HCT116 (cell line): Measurements from ENCODE around the gene ADGRF5. TPM values are rescaled to one million over a fixed set of nuclear protein-coding genes. Genes with fewer than 3 reads are reported as not detected.

Source experiments
- ATAC-seq: fragments of 200-7000 bp; cut with Tn5 transposase; 2 replicates; pipeline ENCODE4 v1.9.1; 2020; ENCODE audit warnings: mild to moderate bottlenecking, moderate library complexity
- BruUV-seq: library from RNA; stranded (reverse); fragments of 400-500 nt; replicated peaks from 2 replicates; lab custom pipeline; 2021; lab: Mats Ljungman, UMichigan
- CTCF ChIA-PET: fragments of 300-600 bp; sonication (Branson Sonifier 250); formaldehyde crosslinking; loops from one replicate; lab custom pipeline; 2021; ENCODE audit warnings: antibody characterized with exemption; lab: Charles Lee
- POLR2A ChIA-PET: fragments of 300-600, 350-600 bp; sonication (Branson Sonifier 250); formaldehyde crosslinking; loops from one replicate; lab custom pipeline; 2021; ENCODE audit warnings: antibody characterized with exemption; lab: Charles Lee
- RAD21 ChIA-PET, 2 experiments: fragments of 300-600 bp; sonication (Branson Sonifier 250); formaldehyde crosslinking; loops; one replicate each; lab custom pipeline; 2023; ENCODE audit warnings: low total read pairs in 2 of 2; ENCODE audit not compliant: uncharacterized antibody in 2 of 2, unreplicated experiment in 2 of 2, low non-redundant PET in 1 of 2; lab: Charles Lee
- DNase-seq: peaks from one replicate; pipeline ENCODE4 v3.0.0-alpha.2; 2010; ENCODE audit warnings: low read depth, low spot score
- H2AFZ ChIP-seq: fragments of 200-600 bp; shearing (Covaris generic), sonication (generic); 2 replicates; pipeline ENCODE4 v1.6.1; 2017; ENCODE audit warnings: low read depth, mixed run types, mixed read lengths, antibody characterized with exemption, low read length; ENCODE audit not compliant: poor library complexity, severe bottlenecking
- H3K27ac ChIP-seq: 2 replicates; pipeline ENCODE4 v1.5.1; 2012; ENCODE audit warnings: low read depth, low read length
- H3K27me3 ChIP-seq: fragments of 200-600 bp; sonication (generic); 2 replicates; pipeline ENCODE4 v1.6.1; 2016; ENCODE audit warnings: mixed run types, low read length, mixed read lengths; ENCODE audit not compliant: insufficient read depth
- H3K36me3 ChIP-seq, 2 experiments: fragments of 200-500 bp in 1 of 2; fragments of 200-600 bp in 1 of 2; sonication (Bioruptor generic) in 1 of 2; sonication (generic) in 1 of 2; 2 replicates each; pipeline versions ENCODE4 v1.5.1 to v1.6.1; 2014 to 2016; ENCODE audit warnings: low read length in 2 of 2, inconsistent platforms in 1 of 2, mixed read lengths in 1 of 2, mixed run types in 1 of 2; ENCODE audit not compliant: insufficient read depth in 2 of 2, control insufficient read depth in 1 of 2
- H3K4me1 ChIP-seq, 2 experiments: fragments of 200-600 bp in 1 of 2; sonication (generic) in 1 of 2; 2 replicates each; pipeline versions ENCODE4 v1.5.1 to v1.6.1; 2012 to 2017; ENCODE audit warnings: low read length in 2 of 2, inconsistent platforms in 1 of 2, mild to moderate bottlenecking in 1 of 2, mixed read lengths in 1 of 2, mixed run types in 1 of 2, moderate library complexity in 1 of 2; ENCODE audit not compliant: insufficient read depth in 2 of 2, control insufficient read depth in 1 of 2
- H3K4me2 ChIP-seq: fragments of 200-600 bp; sonication (generic); 2 replicates; pipeline ENCODE4 v1.6.1; 2017; ENCODE audit warnings: mixed run types, low read length, mixed read lengths
- H3K4me3 ChIP-seq, 2 experiments: fragments of 200-600 bp in 1 of 2; sonication (generic) in 1 of 2; replicated peaks in 1 of 2; 2 replicates each; pipeline ENCODE4 v1.5.1; 2011 to 2016; ENCODE audit warnings: low read length in 2 of 2, control low read depth in 1 of 2, low read depth in 1 of 2, mild to moderate bottlenecking in 1 of 2, mixed read lengths in 1 of 2, mixed run types in 1 of 2
- H3K79me2 ChIP-seq: fragments of 200-600 bp; sonication (generic); 2 replicates; pipeline ENCODE4 v1.6.1; 2017; ENCODE audit warnings: mild to moderate bottlenecking, mixed run types, low read length, moderate library complexity, mixed read lengths; ENCODE audit not compliant: insufficient read depth
- H3K9ac ChIP-seq: fragments of 200-600 bp; sonication (generic); 2 replicates; pipeline ENCODE4 v1.6.1; 2016; ENCODE audit warnings: low read length, mixed read lengths
- H3K9me2 ChIP-seq: fragments of 200-600 bp; sonication (generic), shearing (Covaris generic); 2 replicates; pipeline ENCODE4 v1.6.1; 2017; ENCODE audit warnings: mixed run types, mild to moderate bottlenecking, moderate library complexity; ENCODE audit not compliant: insufficient read depth
- H3K9me3 ChIP-seq, 2 experiments: fragments of 200-500 bp in 1 of 2; fragments of 200-600 bp in 1 of 2; sonication (Bioruptor generic) in 1 of 2; sonication (generic) in 1 of 2; 2 replicates each; pipeline ENCODE4 v1.6.1; 2014 to 2017; ENCODE audit warnings: low read length in 2 of 2, mixed read lengths in 2 of 2, inconsistent platforms in 1 of 2, low read depth in 1 of 2, mild to moderate bottlenecking in 1 of 2, mixed run types in 1 of 2, moderate library complexity in 1 of 2; ENCODE audit not compliant: control insufficient read depth in 1 of 2, insufficient read depth in 1 of 2
- H4K20me1 ChIP-seq: fragments of 200-600 bp; sonication (generic), shearing (Covaris generic); 2 replicates; pipeline ENCODE4 v1.6.1; 2017; ENCODE audit warnings: mixed run types, mild to moderate bottlenecking, moderate library complexity; ENCODE audit not compliant: insufficient read depth
- ATF3 ChIP-seq: IDR thresholded peaks from 2 replicates; pipeline ENCODE4 v1.6.1; 2012
- CBX3 ChIP-seq: IDR thresholded peaks from 2 replicates; pipeline ENCODE4 v1.6.1; 2012; ENCODE audit warnings: low read depth
- ELF1 ChIP-seq: IDR thresholded peaks from 2 replicates; pipeline ENCODE4 v1.6.1; 2012; ENCODE audit warnings: low read depth, borderline replicate concordance
- EZH2 ChIP-seq: fragments of 200-600 bp; sonication (generic); IDR thresholded peaks from 2 replicates; pipeline ENCODE4 v1.6.1; 2017; ENCODE audit warnings: antibody characterized with exemption, mixed run types
- EZH2phosphoT487 ChIP-seq: fragments of 200-600 bp; IDR thresholded peaks from 2 replicates; pipeline ENCODE4 v1.6.1; 2018; ENCODE audit warnings: antibody characterized with exemption, borderline replicate concordance
- POLR2A ChIP-seq: IDR thresholded peaks from 2 replicates; pipeline ENCODE4 v1.7.0; 2011; ENCODE audit warnings: borderline replicate concordance; ENCODE audit not compliant: insufficient read depth, insufficient read length; ENCODE audit errors: extremely low read depth
- RAD21 ChIP-seq: IDR thresholded peaks from 2 replicates; pipeline ENCODE4 v1.6.1; 2012; ENCODE audit warnings: low read depth, mild to moderate bottlenecking
- REST ChIP-seq: IDR thresholded peaks from 2 replicates; pipeline ENCODE4 v1.6.1; 2012; ENCODE audit warnings: low read depth
- SRF ChIP-seq: IDR thresholded peaks from 2 replicates; pipeline ENCODE4 v1.6.1; 2012; ENCODE audit warnings: low read depth
- YY1 ChIP-seq: IDR thresholded peaks from 2 replicates; pipeline ENCODE4 v1.6.1; 2011; ENCODE audit warnings: low read length, low read depth, moderate library complexity, mild to moderate bottlenecking; ENCODE audit not compliant: insufficient replicate concordance; ENCODE audit errors: extremely low read depth
- ZBTB33 ChIP-seq: IDR thresholded peaks from 2 replicates; pipeline ENCODE4 v1.6.1; 2011; ENCODE audit warnings: mild to moderate bottlenecking, low read length, moderate library complexity; ENCODE audit not compliant: insufficient replicate concordance; ENCODE audit errors: extremely low read depth
- ZFX ChIP-seq: fragments of 450-650 bp; IDR thresholded peaks from 2 replicates; pipeline ENCODE4 v1.6.1; 2017
- intact Hi-C: fragments of 100-400 bp; cut with micrococcal nuclease; formaldehyde crosslinking; loops from 2 replicates; pipeline ENCODE4 v1.10.0; 2022
- total RNA-seq: library from RNA; stranded (reverse); gene quantifications from one replicate; pipeline ENCODE4 v1.2.1, GENCODE V29; 2021; ENCODE audit not compliant: unreplicated experiment
- TF ChIP-seq, protein P1 (sequence below): IDR thresholded peaks from 2 replicates; pipeline ENCODE4 v1.6.1; 2012

ADGRF5 gene
- total RNA-seq, 1 experiment from 2014 or later: 0.17 TPM

- H3K9me3 ChIP-seq: no peaks in the 10 kb centered on the region
- H3K4me3 ChIP-seq: no peak overlapping the region
- POLR2A ChIA-PET: no interaction called here
- no peak overlapping the region for H2AFZ ChIP-seq
- CTCF ChIA-PET: no interaction called here
- H3K27me3 ChIP-seq: no peaks in the 10 kb centered on the region
- no peak for TF ChIP-seq SRF
- ATAC-seq (no peak), DNase-seq (no peak)
- H3K9ac ChIP-seq: no peak overlapping the region
- intact Hi-C loops: no loop called here
- H3K9me2 ChIP-seq: no peaks in the 10 kb centered on the region
- no TSS peak for BruUV-seq
- no peaks in the 10 kb centered on the region for H3K4me1 ChIP-seq
- H3K4me2 ChIP-seq: no peak overlapping the region
- RAD21 ChIA-PET: no interaction called here
- H3K79me2 ChIP-seq: no peaks in the 10 kb centered on the region
- no peak overlapping the region for H3K27ac ChIP-seq
- no peaks in the 10 kb centered on the region for H4K20me1 ChIP-seq
- no peaks in the 10 kb centered on the region for H3K36me3 ChIP-seq
These were observed 9.7 kb upstream of the ADGRF5 start for GRCh38 chr6:46931416-46931815.

DNA sequence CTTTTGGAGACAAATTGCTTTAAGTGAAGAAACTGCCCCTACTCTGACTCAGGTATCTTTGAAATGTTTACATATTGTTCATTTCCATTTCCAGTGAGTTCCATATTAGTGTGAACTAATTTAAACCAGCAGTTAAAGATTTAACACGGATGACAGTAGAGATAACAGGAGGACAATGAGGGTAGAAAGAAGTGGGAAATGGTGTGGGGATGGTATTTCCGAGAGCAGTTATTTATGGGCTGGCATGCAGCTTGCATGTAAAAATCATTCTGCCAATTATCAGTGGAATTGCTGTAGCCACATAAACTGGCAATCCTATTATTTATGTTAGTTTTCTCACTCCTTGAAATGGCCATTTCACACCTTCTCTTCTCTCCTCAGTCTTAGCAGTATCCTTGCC is 8.6 kb upstream of the ADGRF5 start:
- no peaks in the 10 kb centered on the region for H3K27me3 ChIP-seq
- POLR2A ChIA-PET: no interaction called here
- H3K4me3 ChIP-seq: no peak overlapping the region
- H3K79me2 ChIP-seq: no peaks in the 10 kb centered on the region
- no peak overlapping the region for H3K9ac ChIP-seq
- H3K4me2 ChIP-seq: no peak overlapping the region
- intact Hi-C loops: no loop called here
- H2AFZ ChIP-seq: no peak overlapping the region
- no TSS peak for BruUV-seq
- CTCF ChIA-PET: no interaction called here
- no peaks in the 10 kb centered on the region for H3K9me2 ChIP-seq
- H4K20me1 ChIP-seq: no peaks in the 10 kb centered on the region
- H3K9me3 ChIP-seq: no peaks in the 10 kb centered on the region
- no peak for ATAC-seq
- RAD21 ChIA-PET: no interaction called here
- H3K4me1 ChIP-seq: no peaks in the 10 kb centered on the region
- no peak for DNase-seq
- no peak for TF ChIP-seq REST
- TF ChIP-seq ATF3: no peak
- no peak for TF ChIP-seq EZH2phosphoT487
- no peak for TF ChIP-seq YY1
- TF ChIP-seq, protein P1, sequence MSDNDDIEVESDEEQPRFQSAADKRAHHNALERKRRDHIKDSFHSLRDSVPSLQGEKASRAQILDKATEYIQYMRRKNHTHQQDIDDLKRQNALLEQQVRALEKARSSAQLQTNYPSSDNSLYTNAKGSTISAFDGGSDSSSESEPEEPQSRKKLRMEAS: no peak
- no peak for TF ChIP-seq ZFX
- no peak for TF ChIP-seq RAD21
- no peak for TF ChIP-seq ZBTB33
- no peak for TF ChIP-seq CBX3
- TF ChIP-seq EZH2: no peak
- no peak for TF ChIP-seq POLR2A
- TF ChIP-seq ELF1: no peak
- TF ChIP-seq, all 23 proteins: peak for 0
- Histone ChIP-seq H3K27ac (no peak overlapping the region), H3K36me3 (no peaks in the 10 kb centered on the region)
